ENCODE measurements around the gene EGLN3. TPM values are rescaled to one million over a fixed set of nuclear protein-coding genes. Genes with fewer than 3 reads are reported as not detected.

The EGLN3 gene
- total RNA-seq, 2 donors from 2014 or later: 10.8 to 11.4 TPM

DNA sequence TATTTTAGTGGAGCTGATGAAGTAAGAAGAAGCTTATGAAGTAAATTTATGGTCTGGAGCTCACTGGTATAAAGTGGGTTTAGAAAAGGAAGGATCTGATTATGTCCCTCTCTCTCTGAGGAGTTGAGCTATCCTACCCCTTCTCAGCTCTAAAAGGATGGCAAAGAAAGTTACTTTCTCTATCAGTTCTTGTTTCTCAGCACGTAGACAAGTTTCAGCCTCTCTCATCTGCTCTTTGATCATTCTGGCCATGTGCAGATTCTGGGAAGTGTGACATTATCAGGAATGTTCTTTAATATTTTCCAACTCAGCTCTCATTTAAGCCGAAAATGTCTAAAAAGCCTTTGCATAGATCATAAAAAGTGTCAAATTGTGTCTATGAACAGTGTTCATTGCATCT is 5.8 kb upstream of the EGLN3 start:
- Histone ChIP-seq H3K9me3 (no peaks in the 10 kb centered on the region), H3K27me3 (replicated peaks; ENCODE audit: insufficient read depth) (no peaks in the 10 kb centered on the region), H3K27ac (no peak overlapping the region), H3K36me3 (no peaks in the 10 kb centered on the region), H3K4me1 (ENCODE audit: control insufficient read depth in 1 of 2, low read depth in 2 of 2) (peaks cover under 1 to 2% of the 10 kb centered on the region in 2 donors), H3K4me3 (no peak overlapping the region)
- TF ChIP-seq, protein P1, sequence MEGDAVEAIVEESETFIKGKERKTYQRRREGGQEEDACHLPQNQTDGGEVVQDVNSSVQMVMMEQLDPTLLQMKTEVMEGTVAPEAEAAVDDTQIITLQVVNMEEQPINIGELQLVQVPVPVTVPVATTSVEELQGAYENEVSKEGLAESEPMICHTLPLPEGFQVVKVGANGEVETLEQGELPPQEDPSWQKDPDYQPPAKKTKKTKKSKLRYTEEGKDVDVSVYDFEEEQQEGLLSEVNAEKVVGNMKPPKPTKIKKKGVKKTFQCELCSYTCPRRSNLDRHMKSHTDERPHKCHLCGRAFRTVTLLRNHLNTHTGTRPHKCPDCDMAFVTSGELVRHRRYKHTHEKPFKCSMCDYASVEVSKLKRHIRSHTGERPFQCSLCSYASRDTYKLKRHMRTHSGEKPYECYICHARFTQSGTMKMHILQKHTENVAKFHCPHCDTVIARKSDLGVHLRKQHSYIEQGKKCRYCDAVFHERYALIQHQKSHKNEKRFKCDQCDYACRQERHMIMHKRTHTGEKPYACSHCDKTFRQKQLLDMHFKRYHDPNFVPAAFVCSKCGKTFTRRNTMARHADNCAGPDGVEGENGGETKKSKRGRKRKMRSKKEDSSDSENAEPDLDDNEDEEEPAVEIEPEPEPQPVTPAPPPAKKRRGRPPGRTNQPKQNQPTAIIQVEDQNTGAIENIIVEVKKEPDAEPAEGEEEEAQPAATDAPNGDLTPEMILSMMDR (IDR thresholded peaks at IDR 0.05): no peak
- ATAC-seq (ENCODE audit: insufficient number of reproducible peaks, low FRiP score, low read depth): no peak
- DNase-seq (ENCODE audit: low spot score): no peak

DNA sequence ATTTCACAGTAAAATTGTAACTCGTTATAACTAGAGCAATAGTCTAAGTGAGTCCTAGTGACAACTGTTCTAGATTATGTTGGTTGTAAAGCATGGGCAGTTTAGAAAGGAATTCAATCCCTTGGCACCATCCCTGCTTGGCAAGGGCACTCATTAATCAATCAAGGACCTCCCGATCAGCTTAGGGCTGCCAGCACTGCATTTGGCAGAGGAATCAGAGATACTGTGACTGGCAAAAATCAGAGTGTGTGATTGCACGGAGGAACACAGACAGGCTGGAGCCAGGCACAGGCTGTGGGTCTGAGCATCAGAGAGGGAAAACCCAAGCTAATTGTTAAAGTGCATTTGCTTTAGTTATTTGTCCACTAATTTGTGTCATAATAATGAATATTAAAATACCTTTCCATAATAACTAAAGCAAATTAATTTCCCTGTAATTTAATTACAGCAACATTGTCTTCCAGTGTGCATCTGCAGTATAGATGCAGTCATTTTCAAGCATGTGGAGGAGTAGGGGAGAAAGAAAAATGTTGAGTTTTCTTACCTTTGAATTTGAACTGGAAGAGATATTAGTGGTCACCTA is 3.2 kb upstream of the EGLN3 start:
- Histone ChIP-seq H3K4me1 (ENCODE audit: control insufficient read depth in 1 of 2, low read depth in 2 of 2) (peaks cover 6 to 7% of the 10 kb centered on the region in 2 donors), H3K4me3 (no peak overlapping the region), H3K9me3 (no peaks in the 10 kb centered on the region), H3K27me3 (replicated peaks; ENCODE audit: insufficient read depth) (no peaks in the 10 kb centered on the region), H3K36me3 (no peaks in the 10 kb centered on the region), H3K27ac (no peak overlapping the region)
- DNase-seq (ENCODE audit: low spot score): no peak
- ATAC-seq (ENCODE audit: insufficient number of reproducible peaks, low FRiP score, low read depth): no peak
- TF ChIP-seq, protein P1 (IDR thresholded peaks at IDR 0.05): no peak

DNA sequence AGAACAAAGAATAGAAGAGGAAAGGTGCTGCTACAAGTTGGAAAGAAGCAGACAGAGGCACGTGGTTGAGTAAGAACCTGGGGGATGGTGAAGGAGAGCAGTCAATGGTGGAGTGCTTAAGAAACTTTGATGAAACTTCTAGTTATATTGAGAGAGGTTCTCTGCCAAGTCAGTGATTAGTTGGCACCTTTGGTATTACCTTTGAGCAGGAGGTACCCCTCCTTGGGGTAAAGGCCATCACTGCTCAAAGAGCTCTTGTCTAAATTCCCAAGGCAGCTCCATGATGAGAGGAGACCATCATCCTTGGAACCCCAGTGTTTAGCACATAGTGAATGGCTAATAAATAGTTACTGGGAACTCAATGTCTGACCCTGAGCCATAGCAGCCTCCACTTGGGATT is 1.7 kb upstream of the EGLN3 start:
- Histone ChIP-seq H3K9me3 (no peaks in the 10 kb centered on the region), H3K4me1 (ENCODE audit: control insufficient read depth in 1 of 2, low read depth in 2 of 2) (peaks cover 7 to 16% of the 10 kb centered on the region in 2 donors), H3K4me3 (no peak overlapping the region), H3K27me3 (replicated peaks; ENCODE audit: insufficient read depth) (no peaks in the 10 kb centered on the region), H3K36me3 (no peaks in the 10 kb centered on the region), H3K27ac (no peak overlapping the region)
- ATAC-seq (ENCODE audit: insufficient number of reproducible peaks, low FRiP score, low read depth): no peak
- no peak for DNase-seq (ENCODE audit: low spot score)
- TF ChIP-seq, protein P1 (IDR thresholded peaks at IDR 0.05): no peak

DNA sequence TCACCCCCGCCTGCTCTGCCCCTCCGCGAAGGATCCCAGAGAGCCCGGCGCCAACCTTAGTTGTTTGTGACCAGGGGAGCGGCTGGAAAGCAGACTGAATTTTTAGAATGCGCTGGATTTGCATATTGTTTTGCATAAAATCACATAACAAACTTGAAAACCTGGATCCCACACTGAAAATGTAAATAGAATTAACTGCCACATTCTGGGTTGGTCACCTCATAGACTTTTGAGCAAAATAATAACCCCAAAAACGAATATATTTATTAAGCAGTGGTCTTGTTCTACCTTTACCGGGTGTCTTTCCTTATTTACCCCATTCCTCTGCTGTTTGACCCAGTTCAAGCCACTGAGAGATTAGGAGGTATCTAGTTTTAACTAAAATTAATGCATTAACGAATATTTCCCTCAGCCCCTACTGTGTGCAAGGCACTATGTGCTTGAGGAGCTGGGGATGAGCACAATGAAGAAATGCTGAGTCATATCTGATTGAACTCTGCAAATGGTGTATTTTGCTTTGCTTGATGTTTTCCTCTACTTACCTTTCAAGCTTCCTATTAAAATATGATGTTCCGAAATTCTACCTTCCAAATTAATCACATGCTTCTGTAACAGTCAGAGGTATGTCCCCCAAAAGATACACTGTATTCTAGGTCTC is 438 bp upstream of the EGLN3 start:
- Histone ChIP-seq H3K27ac (peak overlapping the region; percentile 1 to 74), H3K27me3 (replicated peaks; ENCODE audit: insufficient read depth) (no peaks in the 10 kb centered on the region), H3K4me1 (ENCODE audit: control insufficient read depth in 1 of 2, low read depth in 2 of 2) (peaks cover 7 to 22% of the 10 kb centered on the region in 2 donors), H3K36me3 (no peaks in the 10 kb centered on the region), H3K9me3 (no peaks in the 10 kb centered on the region), H3K4me3 (peak overlapping the region; percentile 90)
- TF ChIP-seq, protein P1 (IDR thresholded peaks at IDR 0.05): no peak
- DNase-seq (ENCODE audit: low spot score): peak; percentile 47
- no peak for ATAC-seq (ENCODE audit: insufficient number of reproducible peaks, low FRiP score, low read depth)

DNA sequence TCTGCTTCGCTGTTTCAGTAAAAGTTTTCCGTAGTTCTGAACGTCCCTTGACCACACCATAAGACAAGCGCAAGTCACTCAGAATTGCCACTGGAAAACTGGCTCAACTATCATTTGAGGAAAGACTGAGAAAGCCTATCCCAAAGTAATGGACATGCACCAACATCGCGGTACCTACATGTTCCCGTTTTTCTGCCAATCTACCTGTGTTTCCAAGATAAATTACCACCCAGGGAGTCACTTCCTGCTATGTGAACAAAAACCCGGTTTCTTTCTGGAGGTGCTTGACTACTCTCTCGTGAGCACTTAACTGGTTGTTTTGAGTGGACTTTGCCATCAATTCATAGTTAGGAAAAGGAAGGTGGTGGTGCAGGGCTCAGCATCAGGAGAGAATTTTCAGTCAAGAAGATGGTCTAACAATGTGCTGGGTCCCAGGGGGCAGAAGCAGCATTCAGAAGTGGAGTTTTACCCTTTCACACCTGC is 1.4 kb downstream of the EGLN3 start:
- Histone ChIP-seq H3K4me1 (ENCODE audit: control insufficient read depth in 1 of 2, low read depth in 2 of 2) (peaks cover 7 to 28% of the 10 kb centered on the region in 2 donors), H3K27me3 (replicated peaks; ENCODE audit: insufficient read depth) (no peaks in the 10 kb centered on the region), H3K36me3 (no peaks in the 10 kb centered on the region), H3K9me3 (no peaks in the 10 kb centered on the region), H3K27ac (peak overlapping the region in 1 of 2 donors; percentile 74), H3K4me3 (peak overlapping the region; percentile 90)
- DNase-seq (ENCODE audit: low spot score) (no peak), ATAC-seq (ENCODE audit: insufficient number of reproducible peaks, low FRiP score, low read depth) (no peak)
- TF ChIP-seq, protein P1 (IDR thresholded peaks at IDR 0.05): no peak
